Tibial nerve (tissue), 3 donors: Measurements from ENCODE around the gene ADAT1.

Experiments used
- CTCF ChIP-seq, 5 experiments: fragments of 200-600 bp in 3 of 5; fragments of 450-650 bp in 2 of 5; sonication (generic) in 3 of 5; IDR thresholded peaks; one replicate each; pipeline ENCODE4 v1.5.1; 2016 to 2019; ENCODE audit warnings: antibody characterized with exemption in 5 of 5, mild to moderate bottlenecking in 3 of 5, moderate library complexity in 2 of 5
- POLR2A ChIP-seq, 2 donors: fragments of 450-650 bp; IDR thresholded peaks; one replicate each; pipeline ENCODE4 v1.6.1; 2017; ENCODE audit warnings: antibody characterized with exemption in 2 of 2, mild to moderate bottlenecking in 2 of 2, moderate library complexity in 2 of 2

- TF ChIP-seq CTCF (IDR thresholded peaks at IDR 0.05) (no peak), POLR2A (IDR thresholded peaks at IDR 0.05) (no peak)
These were observed 3.7 kb upstream of the ADAT1 start for GRCh38 chr16:75626806-75627205.
